ENCODE results near the gene LRTM2. TPM values are rescaled to one million over a fixed set of nuclear protein-coding genes. Genes with fewer than 3 reads are reported as not detected.

Gene LRTM2
- total and polyA plus RNA-seq, 2 experiments from 2014 or later = not detected

GRCh38 chr12:1835211-1836131, 15.1 kb downstream of the LRTM2 start:
- H3K4me3 ChIP-seq = no peak overlapping the region
- no peak overlapping the region for H3K4me2 ChIP-seq
- no peaks in the 10 kb centered on the region for H3K27me3 ChIP-seq
- TF ChIP-seq CTCF (IDR thresholded peaks at IDR 0.05; ENCODE audit: poor library complexity) (no peak), EZH2 (IDR thresholded peaks at IDR 0.05; ENCODE audit: borderline replicate concordance) (no peak), EZH2phosphoT487 (IDR thresholded peaks at IDR 0.05; ENCODE audit: low read depth, severe bottlenecking, unreplicated experiment) (no peak)
- no peaks in the 10 kb centered on the region for H3K79me2 ChIP-seq
- 88% methylated on average over 21 of the region's 22 CpGs for WGBS (ENCODE audit: low lambda C conversion rate, missing lambda C conversion rate)
- no peak for DNase-seq (ENCODE audit: low spot score)
- no peak overlapping the region for H3K27ac ChIP-seq
- H4K20me1 ChIP-seq (ENCODE audit: insufficient read depth, poor library complexity, severe bottlenecking) = no peaks in the 10 kb centered on the region
- no peaks in the 10 kb centered on the region for H3K4me1 ChIP-seq (ENCODE audit: insufficient read depth)
- no peaks in the 10 kb centered on the region for H3K36me3 ChIP-seq (replicated peaks; ENCODE audit: insufficient read depth, low read depth)
- no peaks in the 10 kb centered on the region for H3K9me3 ChIP-seq (ENCODE audit: low read depth)
- no peaks in the 10 kb centered on the region for H3K9me2 ChIP-seq (replicated peaks; ENCODE audit: insufficient read depth)
- H2AFZ ChIP-seq = no peak overlapping the region

GRCh38 chr12:1836241-1836803, 16.0 kb downstream of the LRTM2 start:
- Histone ChIP-seq H3K4me2 (no peak overlapping the region), H3K4me1 (ENCODE audit: insufficient read depth) (no peaks in the 10 kb centered on the region), H3K9me3 (ENCODE audit: low read depth) (no peaks in the 10 kb centered on the region), H2AFZ (no peak overlapping the region), H3K36me3 (replicated peaks; ENCODE audit: insufficient read depth, low read depth) (no peaks in the 10 kb centered on the region), H3K27me3 (no peaks in the 10 kb centered on the region), H3K27ac (no peak overlapping the region), H3K4me3 (no peak overlapping the region), H3K9me2 (replicated peaks; ENCODE audit: insufficient read depth) (no peaks in the 10 kb centered on the region), H4K20me1 (ENCODE audit: insufficient read depth, poor library complexity, severe bottlenecking) (no peaks in the 10 kb centered on the region), H3K79me2 (no peaks in the 10 kb centered on the region)
- no peak for DNase-seq (ENCODE audit: low spot score)
- no peak for TF ChIP-seq CTCF (IDR thresholded peaks at IDR 0.05; ENCODE audit: poor library complexity)
- TF ChIP-seq EZH2phosphoT487 (IDR thresholded peaks at IDR 0.05; ENCODE audit: low read depth, severe bottlenecking, unreplicated experiment) = no peak
- TF ChIP-seq EZH2 (IDR thresholded peaks at IDR 0.05; ENCODE audit: borderline replicate concordance) = no peak
- 78% methylated on average over 7 of the region's 7 CpGs for WGBS (ENCODE audit: low lambda C conversion rate, missing lambda C conversion rate)

GRCh38 chr12:1836854-1837421, 16.6 kb downstream of the LRTM2 start:
- no peaks in the 10 kb centered on the region for H3K4me1 ChIP-seq (ENCODE audit: insufficient read depth)
- H2AFZ ChIP-seq = no peak overlapping the region
- H3K27ac ChIP-seq = no peak overlapping the region
- H3K4me2 ChIP-seq = no peak overlapping the region
- H3K36me3 ChIP-seq (replicated peaks; ENCODE audit: insufficient read depth, low read depth) = no peaks in the 10 kb centered on the region
- H3K9me3 ChIP-seq (ENCODE audit: low read depth) = no peaks in the 10 kb centered on the region
- H3K27me3 ChIP-seq = no peaks in the 10 kb centered on the region
- no peaks in the 10 kb centered on the region for H3K79me2 ChIP-seq
- TF ChIP-seq CTCF (IDR thresholded peaks at IDR 0.05; ENCODE audit: poor library complexity) (no peak), EZH2 (IDR thresholded peaks at IDR 0.05; ENCODE audit: borderline replicate concordance) (no peak), EZH2phosphoT487 (IDR thresholded peaks at IDR 0.05; ENCODE audit: low read depth, severe bottlenecking, unreplicated experiment) (no peak)
- H3K4me3 ChIP-seq = no peak overlapping the region
- H4K20me1 ChIP-seq (ENCODE audit: insufficient read depth, poor library complexity, severe bottlenecking) = no peaks in the 10 kb centered on the region
- no peaks in the 10 kb centered on the region for H3K9me2 ChIP-seq (replicated peaks; ENCODE audit: insufficient read depth)
- no peak for DNase-seq (ENCODE audit: low spot score)
- 82% methylated on average over 22 of the region's 22 CpGs for WGBS (ENCODE audit: low lambda C conversion rate, missing lambda C conversion rate)
